ENCODE data around the gene PARM1. TPM values are rescaled to one million over a fixed set of nuclear protein-coding genes. Genes with fewer than 3 reads are reported as not detected.

PARM1 gene
- total RNA-seq, 4 donors from 2014 or later: 12.9 to 25.7 (median 24.1) TPM

Other genes starting within 250 kb of the PARM1 start
- gene BTC, start 138.6 kb upstream of the PARM1 start, total RNA-seq: 10 to 100 TPM; 40.6 to 83.0 (median 51.5) TPM

All from esophagus muscularis mucosa (tissue), 4 donors.